ENCODE results near the gene PROCA1.
"Not testable (repeated sequence)": the region's sequence is repeated elsewhere in the genome, so short reads cannot be mapped to it uniquely, and the experiment has no call there.

PROCA1 gene

DNA sequence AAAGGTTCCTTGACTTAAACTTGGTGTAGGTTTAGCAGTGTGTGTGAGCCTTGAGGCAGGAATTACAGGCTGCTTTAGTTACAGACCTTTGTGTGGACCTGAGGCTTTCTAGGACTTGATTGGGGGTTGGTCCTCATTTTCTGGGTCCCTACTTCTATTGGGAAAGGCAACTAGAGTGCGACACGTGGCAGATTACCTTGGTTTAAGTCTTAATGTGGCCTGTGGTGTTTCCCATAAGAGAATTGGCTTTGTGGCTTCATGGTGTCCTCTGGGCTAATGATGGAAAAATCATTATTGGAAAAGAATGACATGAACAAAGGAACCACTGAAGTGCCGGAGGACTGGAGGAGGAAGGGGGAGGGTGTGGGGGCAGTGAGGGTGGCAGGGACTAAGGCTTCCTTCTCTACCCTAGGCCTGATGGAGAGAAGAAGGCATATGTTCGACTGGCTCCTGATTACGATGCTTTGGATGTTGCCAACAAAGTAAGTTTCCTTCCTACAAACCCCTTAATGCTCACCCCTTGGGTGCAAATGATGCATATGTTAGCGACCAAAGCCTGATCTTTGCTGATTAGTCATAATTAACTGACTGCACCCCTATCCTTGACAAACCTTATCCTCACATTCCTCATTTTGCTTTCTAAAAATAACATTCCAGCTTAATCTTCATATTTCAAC lies 11.6 kb upstream of the PROCA1 start:
- Mint-ChIP-seq H3K9me3 (no peaks in the 10 kb centered on the region), H3K27me3 (peaks cover 4% of the 10 kb centered on the region), H3K36me3 (ENCODE audit: low read depth) (peaks cover 59% of the 10 kb centered on the region), H3K4me1 (ENCODE audit: low read depth) (peaks cover 77% of the 10 kb centered on the region), H3K4me3 (peak overlapping the region; percentile 99), H3K27ac (peak overlapping the region; percentile 82)

- Mint-ChIP-seq H3K4me1 (ENCODE audit: low read depth) (peaks cover 77% of the 10 kb centered on the region), H3K36me3 (ENCODE audit: low read depth) (peaks cover 59% of the 10 kb centered on the region), H3K27ac (peak overlapping the region; percentile 100), H3K4me3 (peak overlapping the region; percentile 99), H3K27me3 (peaks cover 6% of the 10 kb centered on the region), H3K9me3 (no peaks in the 10 kb centered on the region)
These were observed 10.9 kb upstream of the PROCA1 start for GRCh38 chr17:28722417-28723158.

DNA sequence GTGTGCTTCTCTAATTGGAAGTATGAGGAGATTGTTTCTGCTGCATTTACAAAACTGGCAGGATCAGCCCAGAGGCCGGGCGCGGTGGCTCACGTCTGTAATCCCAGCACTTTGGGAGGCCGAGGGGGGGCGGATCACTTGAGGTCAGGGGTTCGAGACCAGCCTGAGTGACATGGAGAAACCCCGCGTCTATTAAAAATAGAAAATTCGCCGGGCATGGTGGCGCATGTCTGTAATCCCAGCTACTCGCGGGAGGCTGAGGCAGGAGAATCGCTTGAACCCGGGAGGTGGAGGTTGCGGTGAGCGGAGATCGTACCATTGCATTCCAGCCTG lies 9.3 kb upstream of the PROCA1 start:
- Mint-ChIP-seq H3K27ac (peak overlapping the region; percentile 100), H3K4me3 (peak overlapping the region; percentile 99), H3K36me3 (ENCODE audit: low read depth) (peaks cover 59% of the 10 kb centered on the region), H3K4me1 (ENCODE audit: low read depth) (peaks cover 72% of the 10 kb centered on the region)
- H3K9me3 Mint-ChIP-seq, H3K27me3 Mint-ChIP-seq: not testable (repeated sequence)

GRCh38 chr17:28720247-28720996 lies 8.7 kb upstream of the PROCA1 start:
- Mint-ChIP-seq H3K4me1 (ENCODE audit: low read depth) (peaks cover 69% of the 10 kb centered on the region), H3K9me3 (no peaks in the 10 kb centered on the region), H3K36me3 (ENCODE audit: low read depth) (peaks cover 58% of the 10 kb centered on the region), H3K27ac (peak overlapping the region; percentile 100), H3K4me3 (peak overlapping the region; percentile 99), H3K27me3 (peaks cover 12% of the 10 kb centered on the region)

GRCh38 chr17:28719021-28719433 lies 7.3 kb upstream of the PROCA1 start:
- Mint-ChIP-seq H3K4me1 (ENCODE audit: low read depth) (peaks cover 55% of the 10 kb centered on the region), H3K27me3 (peaks cover 15% of the 10 kb centered on the region), H3K4me3 (peak overlapping the region; percentile 99), H3K27ac (peak overlapping the region; percentile 100), H3K36me3 (ENCODE audit: low read depth) (peaks cover 44% of the 10 kb centered on the region), H3K9me3 (no peaks in the 10 kb centered on the region)

DNA sequence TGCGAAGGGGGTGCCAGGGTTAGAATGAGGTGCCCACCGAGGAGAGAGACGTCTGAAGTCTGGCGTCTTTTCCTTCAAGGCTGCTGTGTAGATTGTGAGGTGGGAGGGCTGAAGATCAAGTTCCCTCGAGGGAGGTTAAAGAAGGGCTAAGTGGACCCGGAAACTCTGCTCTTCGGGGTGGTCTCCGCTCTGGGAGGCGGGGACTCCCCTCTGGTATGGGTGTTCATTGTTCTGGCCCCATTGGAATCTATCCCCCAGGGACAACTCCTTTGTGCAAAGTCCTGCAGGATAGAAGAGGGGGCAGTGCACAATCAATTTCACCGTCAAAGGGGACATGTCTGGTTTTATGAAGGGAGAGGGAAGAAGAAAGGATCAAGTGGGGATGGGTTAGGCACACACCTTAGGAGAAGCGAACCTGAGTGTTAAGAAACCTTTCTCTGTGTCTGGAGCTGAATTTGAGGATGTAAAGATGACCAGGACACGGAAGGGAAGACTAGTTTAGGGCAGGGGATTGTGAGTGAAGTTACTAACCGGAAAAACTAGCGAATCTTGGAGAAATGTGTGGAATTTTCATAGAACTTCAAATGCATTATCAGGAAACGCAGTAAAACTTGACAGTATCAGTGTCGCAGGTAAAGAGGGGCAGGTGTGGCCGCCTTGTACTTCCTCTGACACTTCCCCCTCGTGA lies 6.8 kb upstream of the PROCA1 start:
- peak overlapping the region; percentile 79 for H3K27ac Mint-ChIP-seq
- H3K27me3 Mint-ChIP-seq = peaks cover 15% of the 10 kb centered on the region
- peak overlapping the region; percentile 77 for H3K4me3 Mint-ChIP-seq
- H3K4me1 Mint-ChIP-seq (ENCODE audit: low read depth) = peaks cover 49% of the 10 kb centered on the region
- H3K9me3 Mint-ChIP-seq = no peaks in the 10 kb centered on the region
- H3K36me3 Mint-ChIP-seq (ENCODE audit: low read depth) = peaks cover 38% of the 10 kb centered on the region

- no peaks in the 10 kb centered on the region for H3K9me3 Mint-ChIP-seq
- H3K4me3 Mint-ChIP-seq = peak within 1 kb of the TSS; percentile 77
- H3K27ac Mint-ChIP-seq = peak within 1 kb of the TSS; percentile 79
- peaks cover 43% of the 10 kb centered on the region for H3K4me1 Mint-ChIP-seq (ENCODE audit: low read depth)
- peaks cover 15% of the 10 kb centered on the region for H3K27me3 Mint-ChIP-seq
- H3K36me3 Mint-ChIP-seq (ENCODE audit: low read depth) = peaks cover 31% of the 10 kb centered on the region
These were observed 6.1 kb upstream of the PROCA1 start, which contains the start of gene RAB34 for GRCh38 chr17:28717578-28718332. RAB34 (minus strand) TSS chr17:28717868; CDS start chr17:28717266, 602 bp downstream.

- Mint-ChIP-seq H3K36me3 (ENCODE audit: low read depth) (peaks cover 23% of the 10 kb centered on the region), H3K4me3 (no peak overlapping the region), H3K27ac (no peak overlapping the region), H3K4me1 (ENCODE audit: low read depth) (peaks cover 42% of the 10 kb centered on the region), H3K9me3 (no peaks in the 10 kb centered on the region), H3K27me3 (peaks cover 15% of the 10 kb centered on the region)
These were observed 5.3 kb upstream of the PROCA1 start for GRCh38 chr17:28716740-28717577.

GRCh38 chr17:28715217-28715616 lies 3.5 kb upstream of the PROCA1 start:
- no peak overlapping the region for H3K4me3 Mint-ChIP-seq
- peaks cover 15% of the 10 kb centered on the region for H3K27me3 Mint-ChIP-seq
- H3K27ac Mint-ChIP-seq = no peak overlapping the region
- peaks cover 6% of the 10 kb centered on the region for H3K36me3 Mint-ChIP-seq (ENCODE audit: low read depth)
- H3K9me3 Mint-ChIP-seq = no peaks in the 10 kb centered on the region
- peaks cover 38% of the 10 kb centered on the region for H3K4me1 Mint-ChIP-seq (ENCODE audit: low read depth)

- Mint-ChIP-seq H3K36me3 (ENCODE audit: low read depth) (no peaks in the 10 kb centered on the region), H3K4me1 (ENCODE audit: low read depth) (peaks cover 31% of the 10 kb centered on the region), H3K4me3 (no peak overlapping the region), H3K27ac (no peak overlapping the region), H3K9me3 (no peaks in the 10 kb centered on the region), H3K27me3 (peaks cover 15% of the 10 kb centered on the region)
These were observed 2.6 kb upstream of the PROCA1 start for GRCh38 chr17:28714281-28714680.

GRCh38 chr17:28712705-28713415 lies 1.2 kb upstream of the PROCA1 start:
- H3K27me3 Mint-ChIP-seq = peaks cover 9% of the 10 kb centered on the region
- peak overlapping the region; percentile 91 for H3K27ac Mint-ChIP-seq
- H3K36me3 Mint-ChIP-seq (ENCODE audit: low read depth) = peaks cover 4% of the 10 kb centered on the region
- H3K4me1 Mint-ChIP-seq (ENCODE audit: low read depth) = peaks cover 19% of the 10 kb centered on the region
- peak overlapping the region; percentile 86 for H3K4me3 Mint-ChIP-seq
- H3K9me3 Mint-ChIP-seq = no peaks in the 10 kb centered on the region

DNA sequence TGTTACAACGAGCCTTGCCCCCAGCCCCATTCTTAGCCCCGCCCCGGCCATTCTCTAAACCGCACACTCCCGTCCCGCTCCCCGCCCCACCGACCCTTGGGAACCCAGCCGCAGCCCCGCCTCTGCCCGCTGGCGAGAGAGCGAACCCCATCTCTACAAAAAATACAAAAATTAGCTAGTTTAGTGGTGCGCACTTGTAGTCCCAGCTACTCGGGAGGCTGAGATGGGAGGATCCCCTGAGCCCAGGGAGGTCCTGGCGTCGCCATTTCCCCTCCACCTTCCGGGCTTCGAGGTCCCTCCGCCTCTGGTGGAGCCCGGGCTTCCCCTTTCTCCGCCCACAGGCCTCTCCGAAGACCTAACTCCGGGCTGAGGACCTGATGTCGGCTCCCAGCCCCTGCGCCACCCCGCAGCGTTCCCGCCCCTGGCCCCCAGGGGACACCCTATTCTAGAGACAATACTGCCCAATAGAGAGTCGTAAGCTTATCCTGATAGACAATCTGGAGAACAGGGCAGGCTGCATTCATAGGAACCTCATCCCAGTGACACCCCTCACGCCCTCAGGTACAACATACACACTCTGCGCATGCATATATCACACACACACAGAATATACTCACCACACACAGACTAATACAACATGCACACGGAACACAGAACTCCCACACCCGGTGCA lies 480 bp upstream of the PROCA1 start:
- Mint-ChIP-seq H3K36me3 (ENCODE audit: low read depth) (peaks cover 4% of the 10 kb centered on the region), H3K4me1 (ENCODE audit: low read depth) (peaks cover 19% of the 10 kb centered on the region), H3K4me3 (peak overlapping the region; percentile 86), H3K9me3 (no peaks in the 10 kb centered on the region), H3K27ac (peak overlapping the region; percentile 91), H3K27me3 (peaks cover 9% of the 10 kb centered on the region)

Data from stimulated activated naive CD8-positive, alpha-beta T cell treated with anti-CD3 and anti-CD28 coated beads, Interleukin-15, Interleukin-2, amounts not matched to agents 100 ng/mL and 50 ng/mL, for 24 hours (primary cell).